Progenitor cell of endocrine pancreas (in vitro differentiated cells): Measurements from ENCODE around the gene ASB6. TPM values are rescaled to one million over a fixed set of nuclear protein-coding genes. Genes with fewer than 3 reads are reported as not detected.

Experiments used
- DNase-seq: peaks from one replicate; pipeline ENCODE4 v3.0.0; 2021; ENCODE audit warnings: low spot score; ENCODE audit not compliant: unreplicated experiment
- H3K27ac Mint-ChIP-seq: 2 replicates; pipeline ENCODE4 v1.8.0; 2021; ENCODE audit warnings: mild to moderate bottlenecking, moderate library complexity, mixed read lengths
- H3K27me3 Mint-ChIP-seq: 2 replicates; pipeline ENCODE4 v1.8.0; 2021; ENCODE audit warnings: mixed read lengths
- H3K36me3 Mint-ChIP-seq: 2 replicates; pipeline ENCODE4 v1.8.0; 2022; ENCODE audit warnings: mixed read lengths; ENCODE audit not compliant: insufficient read depth
- H3K4me1 Mint-ChIP-seq: 2 replicates; pipeline ENCODE4 v1.8.0; 2021; ENCODE audit warnings: low read depth, mixed read lengths
- H3K4me3 Mint-ChIP-seq: 2 replicates; pipeline ENCODE4 v1.8.0; 2021; ENCODE audit warnings: low read depth, mild to moderate bottlenecking, moderate library complexity, mixed read lengths
- H3K9me3 Mint-ChIP-seq: 2 replicates; pipeline ENCODE4 v1.8.0; 2021; ENCODE audit warnings: low read depth, mixed read lengths
- total RNA-seq: library from RNA; stranded (reverse); gene quantifications from 2 replicates; pipeline ENCODE4 v1.2.1, GENCODE V29; 2021
- TF ChIP-seq, protein P1 (sequence below): fragments of 200-600 bp; sonication (generic); IDR thresholded peaks from one replicate; pipeline ENCODE4 v1.5.0; 2021; ENCODE audit warnings: antibody characterized with exemption, mild to moderate bottlenecking; ENCODE audit not compliant: unreplicated experiment

ASB6 gene
- total RNA-seq, 1 donor from 2014 or later = 19.7 TPM

DNA sequence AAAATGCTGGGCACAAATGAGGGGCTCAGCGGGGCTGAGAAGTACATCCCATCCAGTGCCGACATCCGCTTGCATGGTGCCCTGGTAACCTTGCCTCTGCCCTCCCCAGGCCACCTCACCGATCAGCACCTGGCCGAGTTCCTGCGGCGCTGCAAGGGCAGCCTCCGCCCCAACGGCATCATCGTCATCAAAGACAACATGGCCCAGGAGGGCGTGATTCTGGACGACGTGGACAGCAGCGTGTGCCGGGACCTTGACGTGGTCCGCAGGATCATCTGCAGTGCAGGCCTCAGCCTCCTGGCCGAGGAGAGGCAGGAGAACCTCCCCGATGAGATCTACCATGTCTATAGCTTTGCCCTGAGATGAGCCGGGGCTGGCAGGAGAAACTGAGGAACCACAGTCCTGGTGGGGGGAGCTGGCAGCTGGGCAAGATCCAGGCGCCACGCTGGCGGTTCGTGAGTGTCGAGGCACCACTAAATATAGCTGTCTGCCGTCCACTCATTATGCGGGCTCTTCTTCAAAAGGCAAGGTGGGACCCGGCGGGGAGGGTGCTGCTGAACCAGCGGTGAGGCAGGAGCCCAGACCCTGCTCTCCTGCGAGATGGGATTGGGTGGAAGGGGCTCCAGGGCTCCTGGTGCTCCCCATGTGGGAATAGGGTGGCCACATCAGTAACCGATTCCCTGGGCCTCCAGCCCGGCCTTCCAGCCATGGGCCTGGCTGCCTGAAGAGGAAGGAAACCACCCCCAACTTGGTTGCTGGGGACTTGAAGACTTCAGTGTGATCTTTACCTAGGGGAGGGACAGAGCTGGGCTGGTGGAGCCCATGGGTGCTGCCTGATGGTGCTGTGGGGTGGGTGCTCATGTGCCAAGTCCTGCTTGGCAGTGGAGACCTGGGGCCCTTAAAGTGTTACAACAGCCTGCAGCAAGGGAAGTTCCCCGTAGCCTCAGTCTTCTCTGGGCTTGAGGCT, 6.6 kb downstream of the ASB6 start:
- no peaks in the 10 kb centered on the region for H3K27me3 Mint-ChIP-seq
- H3K27ac Mint-ChIP-seq = no peak overlapping the region
- no peaks in the 10 kb centered on the region for H3K4me1 Mint-ChIP-seq
- no peak overlapping the region for H3K4me3 Mint-ChIP-seq
- H3K9me3 Mint-ChIP-seq = no peaks in the 10 kb centered on the region
- H3K36me3 Mint-ChIP-seq = peaks cover 9% of the 10 kb centered on the region
- TF ChIP-seq, protein P1, sequence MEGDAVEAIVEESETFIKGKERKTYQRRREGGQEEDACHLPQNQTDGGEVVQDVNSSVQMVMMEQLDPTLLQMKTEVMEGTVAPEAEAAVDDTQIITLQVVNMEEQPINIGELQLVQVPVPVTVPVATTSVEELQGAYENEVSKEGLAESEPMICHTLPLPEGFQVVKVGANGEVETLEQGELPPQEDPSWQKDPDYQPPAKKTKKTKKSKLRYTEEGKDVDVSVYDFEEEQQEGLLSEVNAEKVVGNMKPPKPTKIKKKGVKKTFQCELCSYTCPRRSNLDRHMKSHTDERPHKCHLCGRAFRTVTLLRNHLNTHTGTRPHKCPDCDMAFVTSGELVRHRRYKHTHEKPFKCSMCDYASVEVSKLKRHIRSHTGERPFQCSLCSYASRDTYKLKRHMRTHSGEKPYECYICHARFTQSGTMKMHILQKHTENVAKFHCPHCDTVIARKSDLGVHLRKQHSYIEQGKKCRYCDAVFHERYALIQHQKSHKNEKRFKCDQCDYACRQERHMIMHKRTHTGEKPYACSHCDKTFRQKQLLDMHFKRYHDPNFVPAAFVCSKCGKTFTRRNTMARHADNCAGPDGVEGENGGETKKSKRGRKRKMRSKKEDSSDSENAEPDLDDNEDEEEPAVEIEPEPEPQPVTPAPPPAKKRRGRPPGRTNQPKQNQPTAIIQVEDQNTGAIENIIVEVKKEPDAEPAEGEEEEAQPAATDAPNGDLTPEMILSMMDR = no peak
- no peak for DNase-seq

DNA sequence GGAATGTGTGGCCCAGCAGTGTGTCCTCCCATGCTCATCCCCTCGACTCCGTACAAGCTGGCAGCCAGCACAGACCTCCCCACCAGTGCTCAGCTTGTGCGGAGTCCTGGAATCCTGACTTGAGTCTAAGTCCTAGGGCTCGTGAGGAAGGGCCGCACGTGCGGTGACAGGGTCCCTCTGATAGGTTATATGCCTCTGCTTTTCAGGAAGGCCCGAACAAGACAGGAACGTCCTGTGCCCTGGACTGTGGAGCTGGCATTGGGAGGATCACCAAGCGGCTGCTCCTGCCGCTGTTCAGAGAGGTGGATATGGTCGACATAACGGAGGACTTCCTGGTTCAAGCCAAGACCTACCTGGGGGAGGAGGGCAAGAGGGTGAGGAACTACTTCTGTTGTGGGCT, 8.1 kb downstream of the ASB6 start:
- no peaks in the 10 kb centered on the region for H3K27me3 Mint-ChIP-seq
- DNase-seq = no peak
- H3K4me3 Mint-ChIP-seq = no peak overlapping the region
- H3K9me3 Mint-ChIP-seq = no peaks in the 10 kb centered on the region
- peaks cover 9% of the 10 kb centered on the region for H3K36me3 Mint-ChIP-seq
- H3K27ac Mint-ChIP-seq = no peak overlapping the region
- H3K4me1 Mint-ChIP-seq = no peaks in the 10 kb centered on the region
- TF ChIP-seq, protein P1 = no peak

DNA sequence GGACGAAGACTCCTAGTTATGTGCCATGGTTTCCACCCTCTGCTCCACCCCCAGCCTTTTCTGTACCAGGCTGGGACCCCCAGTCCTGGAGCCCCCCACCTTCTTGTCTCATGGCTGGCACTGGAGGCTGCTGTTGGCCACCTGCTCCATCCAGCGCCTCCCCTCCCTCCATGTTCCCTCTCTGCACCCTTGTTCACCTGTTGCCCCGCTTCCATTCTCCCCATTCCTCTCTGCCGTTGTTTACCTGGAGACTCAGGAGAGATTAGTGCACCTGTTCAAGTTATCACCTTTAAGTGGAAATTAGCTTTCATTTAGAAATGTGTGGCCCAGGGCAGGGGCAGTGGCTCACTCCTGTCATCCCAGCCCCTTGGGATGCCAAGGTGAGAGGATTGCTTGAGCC, 8.7 kb downstream of the ASB6 start:
- TF ChIP-seq, protein P1 = no peak
- H3K36me3 Mint-ChIP-seq = peaks cover 7% of the 10 kb centered on the region
- no peak overlapping the region for H3K4me3 Mint-ChIP-seq
- no peaks in the 10 kb centered on the region for H3K4me1 Mint-ChIP-seq
- DNase-seq = no peak
- no peaks in the 10 kb centered on the region for H3K27me3 Mint-ChIP-seq
- no peak overlapping the region for H3K27ac Mint-ChIP-seq
- H3K9me3 Mint-ChIP-seq = no peaks in the 10 kb centered on the region

DNA sequence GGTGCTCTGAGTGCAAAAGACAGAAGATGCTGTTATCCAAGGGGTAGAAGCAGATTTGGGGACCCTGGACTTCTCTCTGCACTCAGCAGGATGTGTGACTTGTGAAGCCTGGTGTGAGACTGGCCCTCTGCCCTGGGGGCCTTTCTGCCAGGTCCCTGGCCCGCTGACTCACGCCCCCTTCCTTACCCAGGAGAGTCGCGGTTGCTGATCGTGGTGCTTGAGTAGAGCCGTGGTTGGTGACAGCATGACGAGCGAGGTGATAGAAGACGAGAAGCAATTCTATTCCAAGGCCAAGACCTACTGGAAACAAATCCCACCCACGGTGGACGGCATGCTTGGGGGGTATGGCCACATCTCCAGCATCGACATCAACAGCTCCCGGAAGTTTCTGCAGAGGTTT, 9.5 kb downstream of the ASB6 start:
- H3K9me3 Mint-ChIP-seq = no peaks in the 10 kb centered on the region
- H3K4me1 Mint-ChIP-seq = peaks cover 4% of the 10 kb centered on the region
- H3K27ac Mint-ChIP-seq = no peak overlapping the region

DNA sequence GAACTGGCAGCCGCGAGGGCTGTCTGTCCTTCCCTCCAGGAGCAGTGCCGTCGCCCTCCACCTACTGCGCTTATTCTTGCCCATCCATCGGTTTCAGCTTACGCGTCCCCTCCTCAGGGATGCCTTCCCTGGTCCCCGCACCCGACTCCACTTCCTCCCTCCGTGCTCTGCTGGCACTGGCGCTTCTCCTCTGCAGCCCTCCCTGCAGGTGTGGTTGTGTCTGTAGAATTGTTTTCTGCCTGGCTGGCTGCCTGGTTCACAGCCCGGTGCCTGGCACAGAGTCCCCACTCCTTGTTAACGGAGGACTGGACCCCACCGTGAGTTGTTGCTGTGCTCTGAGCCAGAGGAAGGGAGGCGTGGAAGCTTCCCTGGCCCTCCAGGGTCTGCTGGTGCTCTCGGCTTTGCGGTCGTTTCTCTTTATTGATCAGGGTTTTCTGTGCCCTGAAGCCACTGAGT, 10.2 kb downstream of the ASB6 start:
- DNase-seq = no peak
- TF ChIP-seq, protein P1 = no peak
- no peak overlapping the region for H3K27ac Mint-ChIP-seq
- peaks cover 11% of the 10 kb centered on the region for H3K4me1 Mint-ChIP-seq
- H3K27me3 Mint-ChIP-seq = no peaks in the 10 kb centered on the region
- H3K9me3 Mint-ChIP-seq = no peaks in the 10 kb centered on the region
- H3K36me3 Mint-ChIP-seq = peaks cover 4% of the 10 kb centered on the region
- H3K4me3 Mint-ChIP-seq = no peak overlapping the region

More for the DNA sequence above, 9.5 kb downstream of the ASB6 start:
- Mint-ChIP-seq H3K4me3 (no peak overlapping the region), H3K27me3 (no peaks in the 10 kb centered on the region), H3K36me3 (peaks cover 4% of the 10 kb centered on the region)
- no peak for DNase-seq
- TF ChIP-seq, protein P1 = no peak
